ENCODE data around the gene HORMAD2.

DNA sequence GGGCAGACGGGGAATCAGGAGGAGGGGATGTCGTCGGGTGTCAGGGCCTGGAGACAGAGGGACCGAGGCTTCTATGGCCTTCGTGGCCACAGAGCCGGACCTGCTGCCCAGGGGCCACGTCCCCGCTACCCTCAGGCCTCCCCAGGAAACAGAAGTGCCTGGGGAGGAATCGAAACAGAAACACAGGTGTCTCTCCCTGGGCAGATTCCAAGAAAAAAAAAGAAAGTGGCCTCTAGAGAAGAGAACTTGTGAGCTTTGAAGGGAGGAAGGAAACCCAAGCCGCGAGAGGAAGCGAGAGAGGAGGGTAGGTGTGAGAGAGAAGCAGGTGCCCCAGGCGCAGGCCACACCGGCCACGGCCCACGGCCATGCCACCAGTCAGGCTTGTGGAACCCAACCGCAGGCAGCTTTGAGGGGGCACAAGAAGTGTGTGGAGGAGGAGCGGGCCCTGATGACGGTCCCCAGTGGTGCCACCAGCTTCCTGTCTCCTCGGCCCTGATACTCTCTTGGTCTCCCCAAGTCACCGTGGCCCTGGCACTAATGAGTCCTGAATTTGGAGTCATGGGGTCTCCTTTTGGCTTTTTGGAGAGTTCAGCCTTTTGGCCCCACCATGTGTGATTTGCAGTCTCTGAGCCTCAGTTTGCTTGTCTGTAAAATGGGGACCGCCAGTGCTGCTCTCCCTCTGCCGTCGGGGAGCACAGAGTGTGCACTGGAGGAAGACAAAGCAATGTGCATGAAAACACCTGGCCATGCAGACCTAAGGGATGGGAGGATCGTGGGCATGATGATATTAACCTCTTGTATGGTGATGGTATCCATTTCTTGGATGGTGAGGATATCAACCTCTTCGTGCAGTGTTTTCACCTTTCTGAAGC is 141.1 kb downstream of the HORMAD2 start:
- TF ChIP-seq, protein P1, sequence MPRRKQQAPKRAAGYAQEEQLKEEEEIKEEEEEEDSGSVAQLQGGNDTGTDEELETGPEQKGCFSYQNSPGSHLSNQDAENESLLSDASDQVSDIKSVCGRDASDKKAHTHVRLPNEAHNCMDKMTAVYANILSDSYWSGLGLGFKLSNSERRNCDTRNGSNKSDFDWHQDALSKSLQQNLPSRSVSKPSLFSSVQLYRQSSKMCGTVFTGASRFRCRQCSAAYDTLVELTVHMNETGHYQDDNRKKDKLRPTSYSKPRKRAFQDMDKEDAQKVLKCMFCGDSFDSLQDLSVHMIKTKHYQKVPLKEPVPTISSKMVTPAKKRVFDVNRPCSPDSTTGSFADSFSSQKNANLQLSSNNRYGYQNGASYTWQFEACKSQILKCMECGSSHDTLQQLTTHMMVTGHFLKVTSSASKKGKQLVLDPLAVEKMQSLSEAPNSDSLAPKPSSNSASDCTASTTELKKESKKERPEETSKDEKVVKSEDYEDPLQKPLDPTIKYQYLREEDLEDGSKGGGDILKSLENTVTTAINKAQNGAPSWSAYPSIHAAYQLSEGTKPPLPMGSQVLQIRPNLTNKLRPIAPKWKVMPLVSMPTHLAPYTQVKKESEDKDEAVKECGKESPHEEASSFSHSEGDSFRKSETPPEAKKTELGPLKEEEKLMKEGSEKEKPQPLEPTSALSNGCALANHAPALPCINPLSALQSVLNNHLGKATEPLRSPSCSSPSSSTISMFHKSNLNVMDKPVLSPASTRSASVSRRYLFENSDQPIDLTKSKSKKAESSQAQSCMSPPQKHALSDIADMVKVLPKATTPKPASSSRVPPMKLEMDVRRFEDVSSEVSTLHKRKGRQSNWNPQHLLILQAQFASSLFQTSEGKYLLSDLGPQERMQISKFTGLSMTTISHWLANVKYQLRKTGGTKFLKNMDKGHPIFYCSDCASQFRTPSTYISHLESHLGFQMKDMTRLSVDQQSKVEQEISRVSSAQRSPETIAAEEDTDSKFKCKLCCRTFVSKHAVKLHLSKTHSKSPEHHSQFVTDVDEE (CRISPR knock-in tag; IDR thresholded peaks at IDR 0.05), result no peak
- no peak for TF ChIP-seq RARB (CRISPR knock-in tag; IDR thresholded peaks at IDR 0.05)
- TF ChIP-seq SNAI2 (CRISPR knock-in tag; IDR thresholded peaks at IDR 0.05), result no peak
- TF ChIP-seq, protein P2, sequence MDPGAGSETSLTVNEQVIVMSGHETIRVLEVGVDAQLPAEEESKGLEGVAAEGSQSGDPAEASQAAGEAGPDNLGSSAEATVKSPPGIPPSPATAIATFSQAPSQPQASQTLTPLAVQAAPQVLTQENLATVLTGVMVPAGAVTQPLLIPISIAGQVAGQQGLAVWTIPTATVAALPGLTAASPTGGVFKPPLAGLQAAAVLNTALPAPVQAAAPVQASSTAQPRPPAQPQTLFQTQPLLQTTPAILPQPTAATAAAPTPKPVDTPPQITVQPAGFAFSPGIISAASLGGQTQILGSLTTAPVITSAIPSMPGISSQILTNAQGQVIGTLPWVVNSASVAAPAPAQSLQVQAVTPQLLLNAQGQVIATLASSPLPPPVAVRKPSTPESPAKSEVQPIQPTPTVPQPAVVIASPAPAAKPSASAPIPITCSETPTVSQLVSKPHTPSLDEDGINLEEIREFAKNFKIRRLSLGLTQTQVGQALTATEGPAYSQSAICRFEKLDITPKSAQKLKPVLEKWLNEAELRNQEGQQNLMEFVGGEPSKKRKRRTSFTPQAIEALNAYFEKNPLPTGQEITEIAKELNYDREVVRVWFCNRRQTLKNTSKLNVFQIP (CRISPR knock-in tag; IDR thresholded peaks at IDR 0.05; ENCODE audit: borderline replicate concordance, low read depth), result no peak
- TF ChIP-seq OSR1 (CRISPR knock-in tag; IDR thresholded peaks at IDR 0.05), result no peak
- TF ChIP-seq PPARA (CRISPR knock-in tag; IDR thresholded peaks at IDR 0.05; ENCODE audit: borderline replicate concordance), result no peak
